Measurements from ENCODE around the gene ANGPTL3. TPM values are rescaled to one million over a fixed set of nuclear protein-coding genes. Genes with fewer than 3 reads are reported as not detected.
"Not testable (repeated sequence)": the region's sequence is repeated elsewhere in the genome, so short reads cannot be mapped to it uniquely, and the experiment has no call there.

ANGPTL3 gene
- total RNA-seq, 1 donor from 2014 or later = not detected

GRCh38 chr1:62599044-62599443 is 1.7 kb downstream of the ANGPTL3 start:
- Mint-ChIP-seq H3K4me3 (no peak overlapping the region), H3K36me3 (no peaks in the 10 kb centered on the region), H3K4me1 (no peaks in the 10 kb centered on the region), H3K27ac (no peak overlapping the region), H3K27me3 (ENCODE audit: insufficient read depth, low read depth) (no peaks in the 10 kb centered on the region), H3K9me3 (no peaks in the 10 kb centered on the region)
- Histone ChIP-seq H3K9ac (no peak overlapping the region), H3K27ac (no peak overlapping the region), H3K9me3 (ENCODE audit: low read depth) (no peaks in the 10 kb centered on the region), H3K36me3 (no peaks in the 10 kb centered on the region), H3K79me2 (ENCODE audit: low read depth) (no peaks in the 10 kb centered on the region), H3F3A (ENCODE audit: low read depth) (no peaks in the 10 kb centered on the region), H2AFZ (replicated peaks) (no peak overlapping the region), H3K4me1 (no peaks in the 10 kb centered on the region), H3K27me3 (no peaks in the 10 kb centered on the region), H4K20me1 (ENCODE audit: low read depth) (no peaks in the 10 kb centered on the region), H3K4me2 (no peak overlapping the region), H3K4me3 (no peak overlapping the region)
- no peak for TF ChIP-seq EZH2 (IDR thresholded peaks at IDR 0.05)
- no peak for TF ChIP-seq CTCF (IDR thresholded peaks at IDR 0.05)
- no peak for TF ChIP-seq EZH2phosphoT487 (IDR thresholded peaks at IDR 0.05)
- DNase-seq (ENCODE audit: low spot score) = no peak

- Histone ChIP-seq H3K4me2 (no peak overlapping the region), H3K27me3 (no peaks in the 10 kb centered on the region), H2AFZ (replicated peaks) (no peak overlapping the region), H4K20me1 (ENCODE audit: low read depth) (no peaks in the 10 kb centered on the region), H3K9ac (no peak overlapping the region), H3K27ac (no peak overlapping the region), H3K36me3 (no peaks in the 10 kb centered on the region), H3F3A (ENCODE audit: low read depth) (no peaks in the 10 kb centered on the region), H3K4me1 (no peaks in the 10 kb centered on the region), H3K4me3 (no peak overlapping the region), H3K9me3 (ENCODE audit: low read depth) (no peaks in the 10 kb centered on the region), H3K79me2 (ENCODE audit: low read depth) (no peaks in the 10 kb centered on the region)
- peaks cover under 1% of the 10 kb centered on the region for H3K4me1 Mint-ChIP-seq
- no peaks in the 10 kb centered on the region for H3K36me3 Mint-ChIP-seq
- no peaks in the 10 kb centered on the region for H3K27me3 Mint-ChIP-seq (ENCODE audit: insufficient read depth, low read depth)
- no peaks in the 10 kb centered on the region for H3K9me3 Mint-ChIP-seq
- no peak overlapping the region for H3K27ac Mint-ChIP-seq
- H3K4me3 Mint-ChIP-seq = no peak overlapping the region
- no peak for DNase-seq (ENCODE audit: low spot score)
- no peak for TF ChIP-seq EZH2phosphoT487 (IDR thresholded peaks at IDR 0.05)
- TF ChIP-seq EZH2 (IDR thresholded peaks at IDR 0.05) = no peak
- no peak for TF ChIP-seq CTCF (IDR thresholded peaks at IDR 0.05)
These were observed 4.1 kb downstream of the ANGPTL3 start for GRCh38 chr1:62601457-62601856.

- Histone ChIP-seq H3K4me2 (no peak overlapping the region), H3K9me3 (ENCODE audit: low read depth) (no peaks in the 10 kb centered on the region), H2AFZ (replicated peaks) (no peak overlapping the region), H3K4me1 (no peaks in the 10 kb centered on the region), H3K36me3 (peaks cover 5% of the 10 kb centered on the region), H3K27me3 (no peaks in the 10 kb centered on the region), H3F3A (ENCODE audit: low read depth) (no peaks in the 10 kb centered on the region), H4K20me1 (ENCODE audit: low read depth) (no peaks in the 10 kb centered on the region), H3K79me2 (ENCODE audit: low read depth) (no peaks in the 10 kb centered on the region), H3K4me3 (no peak overlapping the region), H3K9ac (no peak overlapping the region), H3K27ac (no peak overlapping the region)
- TF ChIP-seq EZH2phosphoT487 (IDR thresholded peaks at IDR 0.05) = no peak
- TF ChIP-seq EZH2 (IDR thresholded peaks at IDR 0.05) = no peak
- no peak for TF ChIP-seq CTCF (IDR thresholded peaks at IDR 0.05)
- no peak overlapping the region for H3K4me3 Mint-ChIP-seq
- H3K9me3 Mint-ChIP-seq = no peaks in the 10 kb centered on the region
- H3K4me1 Mint-ChIP-seq = peaks cover 3% of the 10 kb centered on the region
- no peak overlapping the region for H3K27ac Mint-ChIP-seq
- peaks cover 7% of the 10 kb centered on the region for H3K36me3 Mint-ChIP-seq
- DNase-seq (ENCODE audit: low spot score) = no peak
- H3K27me3 Mint-ChIP-seq (ENCODE audit: insufficient read depth, low read depth) = no peaks in the 10 kb centered on the region
These were observed 11.6 kb downstream of the ANGPTL3 start for GRCh38 chr1:62608905-62609304.

GRCh38 chr1:62610588-62610987 is 13.3 kb downstream of the ANGPTL3 start:
- not testable (repeated sequence) for H3K36me3 Mint-ChIP-seq; H3K4me2 ChIP-seq; H3K4me1 Mint-ChIP-seq; H3K27me3 ChIP-seq; H3F3A ChIP-seq (ENCODE audit: low read depth); H3K27ac ChIP-seq; H4K20me1 ChIP-seq (ENCODE audit: low read depth); DNase-seq (ENCODE audit: low spot score); H3K27ac Mint-ChIP-seq; H3K79me2 ChIP-seq (ENCODE audit: low read depth); H3K27me3 Mint-ChIP-seq (ENCODE audit: insufficient read depth, low read depth); H3K36me3 ChIP-seq; H3K9ac ChIP-seq; H2AFZ ChIP-seq (replicated peaks); H3K4me3 Mint-ChIP-seq; H3K9me3 Mint-ChIP-seq; H3K9me3 ChIP-seq (ENCODE audit: low read depth); H3K4me3 ChIP-seq; H3K4me1 ChIP-seq

All from neural progenitor cell (in vitro differentiated cells).